GM23248 (cell line): ENCODE data around the gene AP1B1. TPM values are rescaled to one million over a fixed set of nuclear protein-coding genes. Genes with fewer than 3 reads are reported as not detected.

Experiments
- DNase-seq: peaks from one replicate; pipeline ENCODE4 v3.0.0-alpha.2; 2015
- H2AFZ ChIP-seq: fragments of 200-600 bp; sonication (generic); 2 replicates; pipeline ENCODE4 v1.6.1; 2016; ENCODE audit warnings: antibody characterized with exemption
- H3F3A ChIP-seq: fragments of 200-600 bp; sonication (generic); 2 replicates; pipeline ENCODE4 v1.6.1; 2016; ENCODE audit warnings: mild to moderate bottlenecking, antibody characterized with exemption, mixed run types; ENCODE audit not compliant: insufficient read depth
- H3K27ac ChIP-seq: fragments of 200-600 bp; sonication (generic); 2 replicates; pipeline ENCODE4 v1.5.1; 2016; ENCODE audit warnings: mild to moderate bottlenecking
- H3K27me3 ChIP-seq: fragments of 200-600 bp; sonication (generic); replicated peaks from 2 replicates; pipeline ENCODE4 v1.6.1; 2016; ENCODE audit warnings: mild to moderate bottlenecking; ENCODE audit not compliant: insufficient read depth
- H3K36me3 ChIP-seq: fragments of 200-600 bp; sonication (generic); 2 replicates; pipeline ENCODE4 v1.6.1; 2016; ENCODE audit warnings: low read depth, mild to moderate bottlenecking
- H3K4me1 ChIP-seq: fragments of 200-600 bp; sonication (generic); 2 replicates; pipeline ENCODE4 v1.6.1; 2016; ENCODE audit warnings: mild to moderate bottlenecking; ENCODE audit not compliant: insufficient read depth
- H3K4me2 ChIP-seq: fragments of 200-600 bp; sonication (generic); one replicate; pipeline ENCODE4 v1.6.1; 2016; ENCODE audit warnings: mild to moderate bottlenecking; ENCODE audit not compliant: unreplicated experiment
- H3K4me3 ChIP-seq: fragments of 200-600 bp; sonication (generic); 2 replicates; pipeline ENCODE4 v1.5.1; 2016; ENCODE audit warnings: mild to moderate bottlenecking
- H3K79me2 ChIP-seq: fragments of 200-600 bp; sonication (generic); 2 replicates; pipeline ENCODE4 v1.6.1; 2016; ENCODE audit warnings: mild to moderate bottlenecking; ENCODE audit not compliant: insufficient read depth
- H3K9ac ChIP-seq: fragments of 200-600 bp; sonication (generic); 2 replicates; pipeline ENCODE4 v1.6.1; 2016; ENCODE audit warnings: mild to moderate bottlenecking
- H3K9me2 ChIP-seq: fragments of 200-600 bp; sonication (generic); 2 replicates; pipeline ENCODE4 v1.6.1; 2016; ENCODE audit warnings: mixed run types, mild to moderate bottlenecking, moderate library complexity; ENCODE audit not compliant: insufficient read depth
- H3K9me3 ChIP-seq: fragments of 200-600 bp; sonication (generic); one replicate; pipeline ENCODE4 v1.6.1; 2017; ENCODE audit warnings: low read depth
- H4K20me1 ChIP-seq: fragments of 200-600 bp; sonication (generic); 2 replicates; pipeline ENCODE4 v1.6.0; 2016; ENCODE audit not compliant: insufficient read depth
- EZH2 ChIP-seq: fragments of 200-600 bp; sonication (generic); IDR thresholded peaks from 2 replicates; pipeline ENCODE4 v1.6.1; 2018; ENCODE audit warnings: antibody characterized with exemption, mild to moderate bottlenecking; ENCODE audit not compliant: insufficient read depth, poor library complexity, severe bottlenecking
- EZH2phosphoT487 ChIP-seq: fragments of 200-600 bp; sonication (generic); IDR thresholded peaks from 2 replicates; pipeline ENCODE4 v1.6.1; 2018; ENCODE audit warnings: antibody characterized with exemption, moderate library complexity, mild to moderate bottlenecking, low read depth; ENCODE audit not compliant: insufficient read depth
- WGBS, 2 experiments: methylation state at CpG; one replicate each; pipeline ENCODE4 v1.1.6; 2015 to 2017; ENCODE audit warnings: low lambda C conversion rate in 2 of 2, low coverage in 1 of 2; ENCODE audit errors: missing lambda C conversion rate in 2 of 2; 5-methylcytosine and 5-hydroxymethylcytosine counted together
- in situ Hi-C: fragments of 300-500 bp; cut with MboI; formaldehyde crosslinking; loops from 2 replicates; pipeline ENCODE4 v1.15.0; 2020
- polyA plus RNA-seq: library from polyadenylated mRNA; unstranded; fragments of >200 nt; fragmentation: Nextera tagmentation; extraction: Ambion mirVana; gene quantifications from 2 replicates; pipeline ENCODE4 v1.2.1, GENCODE V29; 2016
- total RNA-seq: library from RNA; depleted of rRNA; stranded (reverse); fragments of >200 nt; shearing (Covaris generic); gene quantifications from 2 replicates; pipeline ENCODE4 v1.2.3, GENCODE V29; 2014

The AP1B1 gene
- total and polyA plus RNA-seq, 2 experiments from 2014 or later, result 41.7 to 49.8 TPM

GRCh38 chr22:29328566-29329500 lies 59.5 kb downstream of the AP1B1 start:
- Histone ChIP-seq H3F3A (no peaks in the 10 kb centered on the region), H3K79me2 (no peaks in the 10 kb centered on the region), H3K9ac (no peak overlapping the region), H4K20me1 (no peaks in the 10 kb centered on the region), H3K4me2 (no peak overlapping the region), H3K4me1 (no peaks in the 10 kb centered on the region), H3K4me3 (no peak overlapping the region), H3K9me3 (no peaks in the 10 kb centered on the region), H3K9me2 (no peaks in the 10 kb centered on the region), H3K36me3 (no peaks in the 10 kb centered on the region; the same call in 1 of the 2 replicates), H3K27ac (no peak overlapping the region), H2AFZ (no peak overlapping the region), H3K27me3 (no peaks in the 10 kb centered on the region)
- WGBS, 2 experiments, result 86 to 89% methylated on average over 22 to 34 of the region's 34 CpGs
- TF ChIP-seq EZH2 (no peak), EZH2phosphoT487 (no peak)
- in situ Hi-C loops, result no loop called here
- peak; percentile 25 for DNase-seq

GRCh38 chr22:29328055-29328454 lies 60.3 kb downstream of the AP1B1 start:
- TF ChIP-seq EZH2 (no peak), EZH2phosphoT487 (no peak)
- no peaks in the 10 kb centered on the region for H3K27me3 ChIP-seq
- H3K4me2 ChIP-seq, result no peak overlapping the region
- DNase-seq, result no peak
- H4K20me1 ChIP-seq, result no peaks in the 10 kb centered on the region
- H3K79me2 ChIP-seq, result no peaks in the 10 kb centered on the region
- no peaks in the 10 kb centered on the region for H3K9me3 ChIP-seq
- no peak overlapping the region for H3K9ac ChIP-seq
- H2AFZ ChIP-seq, result no peak overlapping the region
- 89 to 94% methylated on average over 5 of the region's 5 CpGs for WGBS, 2 experiments
- H3K4me1 ChIP-seq, result no peaks in the 10 kb centered on the region
- H3K27ac ChIP-seq, result no peak overlapping the region
- no peaks in the 10 kb centered on the region for H3K9me2 ChIP-seq
- H3K4me3 ChIP-seq, result no peak overlapping the region
- no peaks in the 10 kb centered on the region for H3F3A ChIP-seq
- in situ Hi-C loops, result no loop called here
- H3K36me3 ChIP-seq, result no peaks in the 10 kb centered on the region; the same call in 1 of the 2 replicates

GRCh38 chr22:29327089-29327764 lies 61.1 kb downstream of the AP1B1 start:
- H2AFZ ChIP-seq, result no peak overlapping the region
- H3K4me2 ChIP-seq, result no peak overlapping the region
- no peak overlapping the region for H3K9ac ChIP-seq
- in situ Hi-C loops, result no loop called here
- no peak for DNase-seq
- no peak overlapping the region for H3K4me3 ChIP-seq
- no peaks in the 10 kb centered on the region for H3K9me2 ChIP-seq
- WGBS, 2 experiments, result 93 to 98% methylated on average over 13 to 15 of the region's 15 CpGs
- H3K27me3 ChIP-seq, result no peaks in the 10 kb centered on the region
- TF ChIP-seq EZH2, result no peak
- no peak for TF ChIP-seq EZH2phosphoT487
- no peaks in the 10 kb centered on the region; the same call in 1 of the 2 replicates for H3K36me3 ChIP-seq
- no peaks in the 10 kb centered on the region for H3K4me1 ChIP-seq
- H3K9me3 ChIP-seq, result no peaks in the 10 kb centered on the region
- no peak overlapping the region for H3K27ac ChIP-seq
- H3F3A ChIP-seq, result no peaks in the 10 kb centered on the region
- no peaks in the 10 kb centered on the region for H3K79me2 ChIP-seq
- H4K20me1 ChIP-seq, result no peaks in the 10 kb centered on the region

- Histone ChIP-seq H3K4me3 (no peak overlapping the region), H3K27me3 (no peaks in the 10 kb centered on the region), H3K79me2 (no peaks in the 10 kb centered on the region), H3K4me1 (no peaks in the 10 kb centered on the region), H3K27ac (no peak overlapping the region), H3K36me3 (no peaks in the 10 kb centered on the region; the same call in 1 of the 2 replicates), H3K4me2 (no peak overlapping the region), H3K9me3 (no peaks in the 10 kb centered on the region), H4K20me1 (no peaks in the 10 kb centered on the region), H3F3A (no peaks in the 10 kb centered on the region), H2AFZ (no peak overlapping the region), H3K9me2 (no peaks in the 10 kb centered on the region), H3K9ac (no peak overlapping the region)
- TF ChIP-seq EZH2 (no peak), EZH2phosphoT487 (no peak)
- in situ Hi-C loops, result no loop called here
- no peak for DNase-seq
- WGBS, 2 experiments, result 97% methylated on average over 10 of the region's 10 CpGs
Observed at GRCh38 chr22:29326481-29326880, 61.9 kb downstream of the AP1B1 start.
